Esophagus squamous epithelium (tissue), 4 donors: ENCODE data around the gene LPIN2.

Source experiments
- CTCF ChIP-seq, 6 experiments: fragments of 450-650 bp in 4 of 6; fragments of 200-600 bp in 2 of 6; sonication (generic) in 2 of 6; IDR thresholded peaks; one replicate each; pipeline ENCODE4 v1.5.1; 2016 to 2019; ENCODE audit warnings: antibody characterized with exemption in 6 of 6, mild to moderate bottlenecking in 4 of 6, moderate library complexity in 4 of 6
- POLR2A ChIP-seq, 4 donors: fragments of 450-650 bp; IDR thresholded peaks; one replicate each; pipeline ENCODE4 v1.6.1; 2017; ENCODE audit warnings: antibody characterized with exemption in 4 of 4, mild to moderate bottlenecking in 4 of 4, moderate library complexity in 3 of 4

GRCh38 chr18:3055816-3056215 lies 42.9 kb upstream of the LPIN2 start:
- no peak for TF ChIP-seq CTCF (IDR thresholded peaks at IDR 0.05)
- TF ChIP-seq POLR2A (IDR thresholded peaks at IDR 0.05), result no peak
